DND-41 (cell line): ENCODE results near the gene MYG1.

ENCODE experiments used
- ATAC-seq: fragments of 200-7000 bp; cut with Tn5 transposase; 3 replicates; pipeline ENCODE4 v1.9.1; 2021; ENCODE audit warnings: low read depth; ENCODE audit not compliant: insufficient read depth
- DNase-seq: peaks from one replicate; pipeline ENCODE4 v3.0.0-alpha.2; 2020
- H2AFZ ChIP-seq: 2 replicates; pipeline ENCODE4 v1.6.0; 2012; ENCODE audit warnings: low read depth, low read length
- H3K27ac ChIP-seq: 2 replicates; pipeline ENCODE4 v1.5.1; 2012; ENCODE audit warnings: low read length, inconsistent platforms
- H3K27me3 ChIP-seq: fragments of 200-600 bp; sonication (generic); 2 replicates; pipeline ENCODE4 v1.6.0; 2012; ENCODE audit warnings: low read length, mild to moderate bottlenecking, inconsistent platforms; ENCODE audit not compliant: insufficient read depth, poor library complexity
- H3K36me3 ChIP-seq: 2 replicates; pipeline ENCODE4 v1.5.1; 2012; ENCODE audit warnings: low read length, inconsistent platforms; ENCODE audit not compliant: insufficient read depth
- H3K4me1 ChIP-seq: 2 replicates; pipeline ENCODE4 v1.5.1; 2012; ENCODE audit warnings: mild to moderate bottlenecking, low read length; ENCODE audit not compliant: insufficient read depth
- H3K4me2 ChIP-seq: 2 replicates; pipeline ENCODE4 v1.6.0; 2012; ENCODE audit warnings: mild to moderate bottlenecking, moderate library complexity, low read length, inconsistent platforms; ENCODE audit not compliant: insufficient read depth
- H3K4me3 ChIP-seq, 2 experiments: fragments of 200-600 bp in 1 of 2; shearing (Covaris generic) in 1 of 2; 2 replicates each; pipeline ENCODE4 v1.5.1; 2012 to 2016; ENCODE audit warnings: inconsistent platforms in 2 of 2, low read length in 2 of 2, mild to moderate bottlenecking in 2 of 2, low read depth in 1 of 2, moderate library complexity in 1 of 2
- H3K79me2 ChIP-seq: 2 replicates; pipeline ENCODE4 v1.6.0; 2012; ENCODE audit warnings: low read length, inconsistent platforms; ENCODE audit not compliant: insufficient read depth
- H3K9ac ChIP-seq: 2 replicates; pipeline ENCODE4 v1.6.0; 2012; ENCODE audit warnings: low read depth, mild to moderate bottlenecking, inconsistent platforms, low read length, moderate library complexity
- H3K9me3 ChIP-seq: 2 replicates; pipeline ENCODE4 v1.5.1; 2012; ENCODE audit warnings: low read length, moderate library complexity, mild to moderate bottlenecking, inconsistent platforms; ENCODE audit not compliant: insufficient read depth, severe bottlenecking
- H4K20me1 ChIP-seq: 2 replicates; pipeline ENCODE4 v1.6.0; 2012; ENCODE audit warnings: low read length; ENCODE audit not compliant: insufficient read depth
- CTCF ChIP-seq: IDR thresholded peaks from 2 replicates; pipeline ENCODE4 v1.5.1; 2012; ENCODE audit warnings: borderline replicate concordance, low read length, moderate library complexity, mild to moderate bottlenecking; ENCODE audit not compliant: poor library complexity, severe bottlenecking; ENCODE audit errors: extremely low read depth
- EZH2 ChIP-seq: IDR thresholded peaks from 3 replicates; pipeline ENCODE4 v1.6.1; 2012; ENCODE audit warnings: borderline replicate concordance, low read depth, mild to moderate bottlenecking, moderate library complexity, low read length, inconsistent platforms; ENCODE audit not compliant: severe bottlenecking

Gene MYG1

GRCh38 chr12:53347905-53348304 is 48.4 kb downstream of the MYG1 start:
- Histone ChIP-seq H3K27me3 (peaks cover 24% of the 10 kb centered on the region), H3K4me2 (no peak overlapping the region), H3K9ac (no peak overlapping the region), H2AFZ (no peak overlapping the region), H3K9me3 (no peaks in the 10 kb centered on the region), H3K4me1 (peaks cover 20% of the 10 kb centered on the region), H4K20me1 (no peaks in the 10 kb centered on the region), H3K79me2 (no peaks in the 10 kb centered on the region), H3K4me3 (no peak overlapping the region), H3K36me3 (no peaks in the 10 kb centered on the region), H3K27ac (no peak overlapping the region)
- ATAC-seq (no peak), DNase-seq (no peak)
- TF ChIP-seq CTCF (no peak), EZH2 (no peak)

GRCh38 chr12:53352331-53353256 is 53.1 kb downstream of the MYG1 start:
- no peaks in the 10 kb centered on the region for H4K20me1 ChIP-seq
- H3K4me3 ChIP-seq, result no peak overlapping the region
- H3K36me3 ChIP-seq, result no peaks in the 10 kb centered on the region
- no peaks in the 10 kb centered on the region for H3K27me3 ChIP-seq
- H3K4me2 ChIP-seq, result no peak overlapping the region
- no peak overlapping the region for H3K9ac ChIP-seq
- TF ChIP-seq CTCF, result peak; percentile 95
- TF ChIP-seq EZH2, result no peak
- H2AFZ ChIP-seq, result peak overlapping the region; percentile 55
- no peaks in the 10 kb centered on the region for H3K9me3 ChIP-seq
- H3K27ac ChIP-seq, result no peak overlapping the region
- ATAC-seq (peak; percentile 100), DNase-seq (peak; percentile 84)
- 0 out of 2 replicates have a peak, but pooled peaks cover 3% of the 10 kb centered on the region for H3K4me1 ChIP-seq
- no peaks in the 10 kb centered on the region for H3K79me2 ChIP-seq

GRCh38 chr12:53353257-53353655 is 53.8 kb downstream of the MYG1 start:
- Histone ChIP-seq H4K20me1 (no peaks in the 10 kb centered on the region), H3K79me2 (no peaks in the 10 kb centered on the region), H3K9ac (no peak overlapping the region), H3K27me3 (no peaks in the 10 kb centered on the region), H3K4me1 (0 out of 2 replicates have a peak, but pooled peaks cover 3% of the 10 kb centered on the region), H3K4me3 (no peak overlapping the region), H3K36me3 (no peaks in the 10 kb centered on the region), H2AFZ (peak overlapping the region; percentile 55; the same call in 1 of the 2 replicates), H3K9me3 (no peaks in the 10 kb centered on the region), H3K27ac (no peak overlapping the region), H3K4me2 (no peak overlapping the region)
- DNase-seq (no peak), ATAC-seq (no peak)
- no peak for TF ChIP-seq CTCF
- TF ChIP-seq EZH2, result no peak
